GM20431 (cell line): Measurements from ENCODE around the gene FAM181B.

Source experiments
- in situ Hi-C: fragments of 300-500 bp; cut with MseI, MboI; formaldehyde crosslinking; loops from one replicate; pipeline ENCODE4 v1.15.0; 2020; ENCODE audit warnings: low sequenced_read_pairs; ENCODE audit not compliant: unreplicated experiment

The FAM181B gene

DNA sequence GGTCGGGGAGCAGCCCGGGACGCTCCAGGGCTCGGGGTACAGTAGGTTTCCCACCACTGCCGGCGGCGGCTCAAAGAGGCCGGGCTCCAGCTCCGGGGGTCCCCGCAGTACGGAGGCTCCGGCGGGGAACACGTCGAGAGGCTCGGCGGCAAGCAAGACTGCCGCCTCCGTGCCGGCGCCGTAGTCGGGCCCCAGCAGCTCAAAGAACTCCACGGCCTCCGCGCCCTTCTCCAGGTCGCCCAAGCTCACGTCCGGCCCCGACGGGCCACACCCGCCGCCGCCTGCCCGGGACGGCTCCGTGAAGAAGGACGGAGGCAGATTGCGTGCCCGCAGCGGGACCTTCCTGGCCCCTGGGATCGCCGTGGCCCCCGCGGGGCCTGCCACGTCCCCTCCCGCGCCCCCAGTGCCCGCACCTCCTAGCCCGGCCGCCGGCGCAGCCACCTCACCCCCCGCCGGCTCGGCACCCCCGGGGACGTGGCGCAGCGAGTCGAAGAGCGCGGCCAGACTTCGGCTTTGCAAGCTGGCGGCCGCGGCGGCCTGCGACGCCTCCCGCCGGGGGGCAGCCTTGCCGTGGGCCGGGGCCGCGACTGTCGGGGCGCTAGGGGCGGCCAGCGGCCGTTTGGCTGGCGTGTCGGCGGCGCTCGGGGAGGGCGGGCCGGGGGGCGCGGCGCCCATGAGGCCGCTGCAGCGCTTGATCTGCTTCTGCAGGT lies 775 bp downstream of the FAM181B start:
- in situ Hi-C loops = no loop called here

DNA sequence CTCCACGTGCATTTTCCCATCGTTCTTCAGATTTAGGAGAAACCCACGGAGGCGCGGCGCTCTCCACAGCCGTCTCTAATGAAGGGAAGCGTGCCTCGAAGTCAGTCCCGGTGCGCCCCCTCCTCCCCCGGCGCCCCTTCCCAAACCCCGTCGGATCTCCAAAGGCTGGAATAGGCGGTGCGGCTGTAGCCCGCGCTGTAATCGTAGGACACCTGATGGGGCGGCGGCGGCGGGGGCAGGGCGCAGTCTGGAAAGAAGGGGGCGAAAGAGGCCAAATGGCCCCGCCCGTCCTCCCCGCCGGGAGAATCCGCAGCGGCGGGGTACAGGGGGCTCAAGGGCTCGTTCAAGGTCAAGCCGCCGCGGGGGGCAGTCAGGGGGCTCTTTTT lies 1.3 kb downstream of the FAM181B start:
- in situ Hi-C loops = no loop called here

DNA sequence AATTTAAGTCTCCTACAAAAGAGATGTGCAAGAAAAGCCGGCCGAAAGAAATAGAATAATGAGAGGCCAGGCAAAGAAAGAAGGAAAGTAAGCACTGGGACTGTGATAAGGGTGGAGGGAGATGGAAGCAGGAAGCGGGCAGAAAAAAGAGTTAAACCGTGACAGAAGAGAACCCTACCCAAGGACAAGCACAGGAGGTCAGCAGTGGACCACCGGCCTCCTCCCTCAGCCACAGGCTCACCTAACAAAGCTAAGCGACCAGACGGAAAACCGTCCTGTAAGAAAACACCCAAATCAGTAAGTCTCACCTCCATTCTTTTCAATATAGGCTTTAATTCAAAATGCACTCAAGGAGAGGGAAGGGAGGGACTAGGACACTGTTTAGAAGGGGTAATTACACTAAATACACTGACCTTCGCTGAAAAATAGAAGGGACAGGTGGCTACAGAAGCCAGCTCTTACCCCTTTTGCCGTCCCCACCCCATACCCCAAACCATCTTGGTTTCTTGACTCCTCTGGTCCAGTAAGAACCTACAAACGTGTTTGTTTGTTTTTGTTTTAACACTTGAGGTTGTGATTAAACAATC lies 1.9 kb downstream of the FAM181B start:
- in situ Hi-C loops = no loop called here

DNA sequence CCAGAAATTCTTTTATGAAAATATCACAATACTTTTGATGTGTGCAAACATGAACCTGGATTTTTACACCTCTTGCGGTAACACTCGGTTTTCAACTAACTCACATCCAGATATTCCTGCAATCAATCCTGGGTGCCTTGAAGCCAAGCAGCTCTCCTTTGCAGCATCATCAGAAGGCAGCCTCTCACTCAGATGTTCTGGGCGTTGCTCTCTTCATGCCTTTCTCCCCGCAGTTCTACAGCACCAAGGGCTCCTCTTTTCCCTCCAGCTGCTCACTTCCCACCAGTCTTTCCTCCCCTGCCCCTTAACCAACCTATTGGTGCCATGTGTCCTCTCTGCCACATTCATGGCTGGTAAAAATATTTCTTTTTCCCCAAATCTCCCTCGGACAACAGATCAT lies 2.9 kb downstream of the FAM181B start:
- in situ Hi-C loops = no loop called here

DNA sequence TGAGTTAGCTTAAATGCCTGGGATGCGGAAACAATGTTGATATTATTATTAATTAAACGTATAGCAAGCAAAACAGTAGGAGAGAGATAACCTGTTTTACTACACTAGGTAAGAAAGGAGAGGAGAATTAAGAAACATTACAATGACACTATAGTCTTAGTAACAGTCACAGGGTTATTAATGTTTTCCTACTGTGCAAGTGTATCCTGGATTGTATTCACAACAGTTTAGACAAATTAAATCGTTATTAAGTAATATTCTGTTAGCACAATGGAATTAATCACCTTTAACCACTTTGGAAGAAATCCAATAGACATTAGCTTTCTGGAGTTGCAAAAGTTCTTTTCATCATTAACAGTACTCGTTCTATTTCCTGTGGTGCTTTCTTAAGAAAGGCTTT lies 3.4 kb downstream of the FAM181B start:
- in situ Hi-C loops = no loop called here

DNA sequence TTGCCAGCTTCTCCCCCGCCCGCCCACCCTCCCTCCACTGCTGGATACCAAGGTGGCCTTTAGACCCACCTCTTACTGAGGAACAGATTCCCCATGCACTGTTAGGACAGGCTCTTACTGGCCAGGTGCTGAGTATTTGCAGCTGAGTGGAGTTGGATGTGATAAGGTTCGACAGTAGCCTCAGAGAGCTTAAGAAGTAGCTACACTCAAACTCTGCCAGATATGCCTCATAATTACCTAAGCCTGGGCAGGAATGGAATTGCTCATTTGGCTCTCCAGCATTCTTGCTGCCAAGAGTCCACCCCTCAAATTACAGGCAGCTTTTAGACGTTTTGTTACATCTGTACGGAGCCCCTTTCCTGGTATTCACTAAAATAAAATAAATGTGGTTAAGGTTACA lies 9.6 kb downstream of the FAM181B start:
- in situ Hi-C loops = loop anchor here (25.0 kb wide), 1 partner anchor 1088 kb away; no protein-coding TSS in a partner anchor

DNA sequence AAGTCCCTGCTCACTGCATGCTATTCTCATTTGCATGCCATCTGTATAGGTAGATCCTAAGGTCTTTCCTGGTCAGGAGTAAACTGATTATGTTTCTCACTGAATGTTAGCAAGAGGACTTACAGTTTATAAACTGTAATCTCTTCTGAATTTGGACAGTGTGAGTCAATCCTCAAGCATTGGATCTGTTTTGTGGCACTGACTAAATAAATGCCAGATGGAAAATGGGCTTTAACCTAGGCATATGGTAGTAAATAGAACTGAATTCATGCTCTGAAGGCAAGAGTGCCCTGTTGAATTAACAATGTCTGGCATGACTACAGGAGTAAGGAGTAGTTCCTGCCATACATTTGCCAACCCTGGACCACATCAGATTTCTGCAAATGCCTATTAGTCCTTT lies 11.4 kb downstream of the FAM181B start:
- in situ Hi-C loops = loop anchor here (25.0 kb wide), 1 partner anchor 1090 kb away; no protein-coding TSS in a partner anchor

DNA sequence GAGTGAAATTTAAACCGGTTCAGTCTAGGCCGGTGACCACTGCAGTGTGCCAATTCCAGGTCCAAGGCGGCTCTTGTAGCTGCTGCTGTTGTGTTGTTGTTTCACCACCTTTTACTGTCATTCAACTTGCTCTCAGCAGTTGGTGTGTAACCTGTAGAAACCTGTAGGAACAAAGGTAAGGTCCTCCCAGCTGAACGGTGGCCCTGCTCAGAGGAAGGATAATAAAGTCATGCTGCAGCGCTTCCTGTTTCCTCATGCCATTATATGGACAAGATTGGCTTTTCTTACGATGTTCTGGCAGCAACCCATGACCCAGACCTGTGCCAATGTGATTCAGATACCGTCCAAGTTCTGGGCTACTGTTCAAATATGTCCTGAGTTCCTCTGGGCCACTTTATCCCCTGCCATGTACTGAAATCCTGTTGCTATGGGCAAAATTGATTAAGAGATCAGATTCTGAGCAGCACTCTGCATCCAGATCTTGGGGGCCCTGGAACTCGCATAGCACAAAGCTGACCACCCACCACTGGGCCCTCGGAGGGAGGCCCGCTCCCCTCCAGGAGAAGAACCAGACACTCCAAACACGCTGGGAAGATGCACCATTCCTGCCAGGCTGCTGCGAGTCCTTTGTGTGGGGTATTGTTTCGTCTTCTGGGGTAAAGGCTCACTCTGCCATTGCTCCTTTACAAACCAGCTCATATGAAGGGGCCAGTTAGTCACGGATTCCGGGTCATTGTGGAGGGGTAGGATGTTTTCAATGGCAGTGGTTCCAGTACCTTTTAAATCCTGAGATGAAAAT lies 13.2 kb downstream of the FAM181B start:
- in situ Hi-C loops = loop anchor here (25.0 kb wide), 1 partner anchor 1092 kb away; no protein-coding TSS in a partner anchor

DNA sequence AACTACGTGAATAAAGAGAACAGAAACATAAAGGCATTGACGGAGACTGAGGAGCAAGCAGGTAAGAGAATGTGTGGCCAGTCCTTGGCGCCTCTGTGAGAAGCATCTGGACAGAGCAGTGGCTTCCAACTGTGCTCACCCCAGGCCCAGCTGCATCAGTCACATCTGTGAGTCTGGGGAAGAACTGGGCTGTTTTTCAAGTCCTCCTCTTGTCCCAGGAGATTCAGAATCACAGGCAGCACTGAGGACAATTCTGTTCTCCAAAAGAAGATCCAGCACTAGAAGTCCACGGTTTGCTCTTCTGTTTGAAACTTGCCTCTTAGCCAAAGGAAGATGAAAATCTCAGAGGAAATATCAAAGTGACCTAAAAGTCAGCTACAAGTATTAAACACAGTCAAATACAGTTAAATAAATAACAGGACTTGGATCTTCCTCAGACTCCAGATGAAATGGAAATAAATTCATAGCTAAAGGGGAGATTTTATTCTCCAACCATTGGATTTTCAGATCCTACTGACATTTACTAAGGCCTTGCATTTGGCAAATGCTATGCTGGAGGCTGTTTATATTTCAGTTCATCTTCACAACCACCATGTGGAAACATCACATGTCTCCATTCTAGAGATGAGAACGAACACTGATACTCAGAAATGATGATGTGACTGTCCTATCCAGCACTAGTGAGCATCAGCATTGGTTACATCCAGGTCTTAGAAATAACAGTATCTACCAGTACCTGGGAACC lies 14.1 kb downstream of the FAM181B start:
- in situ Hi-C loops = loop anchor here (25.0 kb wide), 1 partner anchor 1093 kb away; no protein-coding TSS in a partner anchor

DNA sequence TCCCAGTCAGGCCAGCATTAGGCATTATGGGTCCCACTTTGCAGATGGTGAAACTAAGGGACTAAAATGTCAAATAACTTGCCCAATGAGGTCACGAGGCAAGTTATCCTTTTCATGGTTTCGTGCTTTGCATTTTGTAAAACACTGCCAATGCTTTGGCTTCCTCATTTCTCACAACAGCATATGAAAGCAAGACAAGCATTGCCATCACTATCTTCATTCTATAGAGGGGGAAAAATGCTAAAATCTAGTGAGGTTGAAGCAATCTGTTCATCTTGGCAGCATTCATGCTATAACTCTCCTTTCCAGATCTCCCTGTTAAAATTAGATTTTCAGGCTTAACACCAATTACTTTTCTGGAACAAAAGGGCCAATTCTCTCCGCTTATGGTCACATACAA lies 14.8 kb downstream of the FAM181B start:
- in situ Hi-C loops = loop anchor here (25.0 kb wide), 1 partner anchor 1093 kb away; no protein-coding TSS in a partner anchor

DNA sequence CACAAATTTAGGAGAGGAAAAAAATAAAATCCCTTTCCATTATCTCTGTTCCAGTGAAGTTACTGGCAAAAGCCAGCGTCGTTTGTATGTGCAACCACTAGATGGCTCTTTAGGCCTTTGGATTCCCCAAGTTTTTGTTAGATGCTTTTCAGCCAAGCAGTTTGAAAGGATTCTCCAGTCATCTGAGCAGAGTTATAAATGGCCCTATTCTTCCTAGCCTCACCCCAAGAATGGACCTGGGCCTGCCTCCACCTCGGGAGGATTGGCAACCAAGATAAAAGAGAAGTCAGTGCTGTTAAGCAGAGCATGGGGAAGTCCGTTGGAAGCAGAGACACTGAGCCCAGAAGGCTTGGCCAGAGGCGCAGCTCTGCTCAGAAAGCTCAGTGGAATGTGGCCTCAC lies 15.4 kb downstream of the FAM181B start:
- in situ Hi-C loops = loop anchor here (25.0 kb wide), 1 partner anchor 1094 kb away; no protein-coding TSS in a partner anchor

DNA sequence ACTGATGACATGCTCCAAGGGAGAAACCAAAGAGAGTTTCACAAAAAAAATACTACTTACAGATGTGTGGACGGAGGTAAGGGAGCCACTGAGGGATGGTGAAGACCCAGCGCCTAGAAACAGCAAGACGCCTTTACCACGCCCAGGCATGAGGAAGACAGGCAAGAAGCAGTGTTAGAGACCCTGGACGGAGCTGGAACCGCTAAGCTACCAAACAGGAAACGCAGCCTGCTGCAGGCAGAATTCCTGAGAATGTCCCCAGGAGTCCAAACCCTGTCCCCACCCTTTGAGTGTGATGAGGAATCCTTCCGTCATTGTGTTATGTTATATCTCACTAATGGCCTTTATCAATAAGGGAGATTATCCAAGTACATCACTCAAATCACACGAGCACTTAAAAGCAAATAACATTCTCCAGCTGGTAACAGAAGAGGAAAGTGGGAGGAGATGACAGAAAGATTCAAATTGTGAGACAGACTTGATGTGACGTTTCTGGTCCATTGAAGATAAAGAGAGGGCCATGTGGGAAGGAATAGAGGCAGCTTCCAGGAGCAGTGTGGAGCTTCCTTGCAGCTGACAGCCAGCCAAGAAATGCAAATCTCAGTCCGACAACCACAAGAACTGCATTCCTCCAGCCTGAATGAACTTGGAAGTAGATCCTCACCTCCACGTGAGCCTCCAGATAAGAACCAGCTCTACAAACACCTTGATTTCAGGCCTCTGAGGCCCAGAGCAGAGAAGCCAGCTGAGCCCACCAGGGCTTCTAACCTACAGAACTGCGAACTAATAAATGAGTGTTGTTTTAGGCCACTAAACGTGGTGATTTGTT lies 19.1 kb downstream of the FAM181B start:
- in situ Hi-C loops = loop anchor here (25.0 kb wide), 1 partner anchor 1098 kb away; no protein-coding TSS in a partner anchor

DNA sequence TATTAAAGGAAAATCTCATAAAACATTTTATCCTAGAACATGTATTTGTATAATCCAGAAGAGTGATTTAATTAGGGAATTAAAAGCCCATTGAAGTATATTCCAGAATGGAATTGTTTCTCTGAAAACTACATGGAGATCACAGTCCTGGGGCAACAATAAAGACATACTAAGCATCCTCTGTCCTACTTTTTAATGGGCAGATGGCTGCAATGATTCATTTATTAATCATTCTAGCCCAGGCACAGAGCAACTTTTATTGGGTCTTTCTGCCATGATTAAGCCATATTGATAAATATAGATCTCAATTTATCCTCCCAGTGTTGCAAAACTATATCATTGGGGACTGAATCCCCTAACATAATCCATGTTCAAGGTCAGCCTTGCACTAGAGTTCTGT lies 22.0 kb downstream of the FAM181B start:
- in situ Hi-C loops = loop anchor here (25.0 kb wide), 1 partner anchor 1101 kb away; no protein-coding TSS in a partner anchor

DNA sequence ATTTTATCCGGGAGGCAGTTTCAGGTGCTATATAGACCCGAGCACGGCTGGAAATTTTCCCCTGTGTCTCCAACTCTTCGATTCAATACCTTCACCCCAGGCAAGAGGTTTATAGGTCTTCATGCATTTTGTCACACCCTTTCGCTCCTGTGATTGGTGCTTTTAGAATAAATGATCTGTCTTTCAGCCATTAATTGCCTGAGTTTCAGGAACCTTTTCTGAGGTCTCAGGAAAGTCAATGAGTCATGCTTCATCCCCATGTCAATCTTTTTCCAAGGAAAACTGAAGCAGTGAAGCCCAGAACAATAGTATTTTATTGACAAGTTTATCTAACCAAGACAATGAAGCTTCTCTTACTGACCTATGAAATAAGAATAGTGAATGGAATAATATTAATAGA lies 29.9 kb downstream of the FAM181B start:
- in situ Hi-C loops = loop anchor here (25.0 kb wide), 1 partner anchor 1109 kb away; no protein-coding TSS in a partner anchor

DNA sequence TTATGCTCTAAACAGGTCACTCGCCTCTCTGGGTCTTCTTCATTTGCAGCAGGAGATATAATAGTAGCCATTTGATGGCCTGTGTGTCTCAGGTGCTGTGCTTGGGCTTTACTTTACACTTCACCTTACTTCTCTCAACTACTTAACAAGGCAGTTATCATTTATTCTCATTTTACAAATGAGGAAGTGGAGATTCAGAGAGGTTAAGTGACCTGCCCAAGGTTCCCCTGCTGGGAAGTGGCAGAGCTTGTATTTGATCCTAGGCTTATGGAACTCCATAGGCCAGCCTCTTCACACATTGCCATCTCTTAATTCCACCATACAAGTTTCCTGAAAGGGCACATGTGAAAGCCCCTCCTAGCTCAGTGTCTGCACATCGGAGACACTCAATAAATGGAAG lies 30.4 kb downstream of the FAM181B start:
- in situ Hi-C loops = loop anchor here (25.0 kb wide), 1 partner anchor 1109 kb away; no protein-coding TSS in a partner anchor

DNA sequence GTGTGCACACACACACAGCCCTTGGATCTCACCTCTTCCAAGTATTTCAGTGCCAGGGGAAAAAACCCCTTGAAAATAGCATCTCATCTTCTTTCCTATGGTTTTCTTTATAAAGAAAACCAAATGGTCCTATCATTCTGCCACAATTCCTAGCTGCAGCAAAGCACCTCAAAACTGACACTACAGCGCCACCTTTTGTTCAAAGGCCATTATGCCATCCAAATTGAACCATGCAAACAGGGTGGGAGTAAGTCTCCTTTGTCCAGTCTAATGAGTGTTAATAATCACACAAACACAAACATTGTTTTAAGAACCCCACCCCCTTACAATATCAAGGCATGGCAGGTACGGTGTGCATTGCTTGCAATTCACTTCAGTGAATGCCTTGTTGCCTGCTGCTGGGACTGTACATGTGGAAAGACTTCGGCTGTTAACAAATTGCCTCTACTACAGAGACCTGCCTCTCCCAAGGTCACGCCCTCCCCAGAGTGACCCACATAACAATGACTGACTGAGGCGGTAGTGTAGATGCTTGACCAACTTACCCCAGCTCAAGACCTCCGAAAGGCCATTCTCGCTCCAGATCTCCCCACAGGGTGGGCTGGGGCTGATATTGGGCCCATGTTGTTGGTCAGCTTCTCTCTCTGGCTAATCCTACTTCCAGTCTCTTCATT lies 31.7 kb downstream of the FAM181B start:
- in situ Hi-C loops = loop anchor here (25.0 kb wide), 1 partner anchor 1110 kb away; no protein-coding TSS in a partner anchor

DNA sequence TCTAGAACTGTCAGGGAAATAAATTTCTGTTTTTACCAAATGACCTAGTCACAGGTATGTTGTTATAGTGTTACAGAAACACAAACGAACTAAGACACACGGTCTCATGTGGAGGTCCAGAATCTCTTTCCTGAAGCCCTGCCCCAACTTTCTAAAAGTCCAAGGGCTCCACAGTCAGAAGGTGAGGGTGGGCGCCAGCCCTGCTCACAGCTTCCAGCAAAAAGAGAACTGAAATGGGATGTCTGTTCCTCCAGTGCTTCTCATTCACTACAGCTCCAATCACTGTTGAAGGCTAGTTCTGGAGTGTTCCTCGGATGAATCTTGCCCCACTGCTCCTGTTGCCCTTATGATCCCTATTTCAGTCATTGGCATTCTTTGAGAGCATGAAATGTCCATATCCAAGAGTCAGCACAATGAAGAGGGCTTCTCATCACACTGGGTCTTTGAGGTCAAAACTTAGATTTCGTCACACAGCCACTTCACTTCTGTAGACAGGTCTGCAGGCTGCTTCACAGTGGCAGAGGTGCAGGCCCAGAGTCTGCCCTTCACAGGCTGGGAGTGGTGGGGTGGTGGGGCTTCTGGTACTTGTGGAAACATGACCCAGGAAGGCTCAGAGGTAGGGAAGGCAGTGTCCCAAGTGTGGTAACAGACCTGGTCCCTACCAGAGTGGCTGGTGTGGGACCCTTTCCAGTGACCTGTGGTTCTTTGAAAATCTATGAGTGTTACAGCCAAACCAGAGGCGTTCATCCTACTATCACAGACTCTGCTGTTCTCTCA lies 34.9 kb downstream of the FAM181B start:
- in situ Hi-C loops = no loop called here

DNA sequence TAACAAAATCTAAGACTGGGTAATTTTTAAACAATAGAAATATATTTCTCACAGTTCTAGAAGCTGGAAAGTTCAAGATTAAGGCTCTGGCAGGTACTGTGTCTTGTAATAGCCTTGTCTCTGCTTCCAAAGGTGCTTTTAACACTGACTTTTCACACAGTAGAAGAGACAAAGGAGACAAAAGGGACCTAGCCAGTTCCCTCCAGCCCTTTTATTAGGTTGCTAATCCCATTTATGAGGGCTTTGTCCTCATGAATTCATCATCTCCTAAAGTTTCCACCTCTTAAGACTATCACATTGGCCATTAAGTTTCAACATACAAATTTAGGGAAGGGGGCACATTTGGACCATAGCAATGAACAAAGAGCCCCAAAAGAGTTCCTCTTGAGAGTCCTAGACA lies 40.7 kb downstream of the FAM181B start:
- in situ Hi-C loops = no loop called here
